ENCODE measurements around the gene MPP2.
"Not testable (repeated sequence)": the region's sequence is repeated elsewhere in the genome, so short reads cannot be mapped to it uniquely, and the experiment has no call there.

The MPP2 gene

GRCh38 chr17:43927929-43928328 lies 20.6 kb upstream of the MPP2 start:
- DNase-seq: not testable (repeated sequence)

DNA sequence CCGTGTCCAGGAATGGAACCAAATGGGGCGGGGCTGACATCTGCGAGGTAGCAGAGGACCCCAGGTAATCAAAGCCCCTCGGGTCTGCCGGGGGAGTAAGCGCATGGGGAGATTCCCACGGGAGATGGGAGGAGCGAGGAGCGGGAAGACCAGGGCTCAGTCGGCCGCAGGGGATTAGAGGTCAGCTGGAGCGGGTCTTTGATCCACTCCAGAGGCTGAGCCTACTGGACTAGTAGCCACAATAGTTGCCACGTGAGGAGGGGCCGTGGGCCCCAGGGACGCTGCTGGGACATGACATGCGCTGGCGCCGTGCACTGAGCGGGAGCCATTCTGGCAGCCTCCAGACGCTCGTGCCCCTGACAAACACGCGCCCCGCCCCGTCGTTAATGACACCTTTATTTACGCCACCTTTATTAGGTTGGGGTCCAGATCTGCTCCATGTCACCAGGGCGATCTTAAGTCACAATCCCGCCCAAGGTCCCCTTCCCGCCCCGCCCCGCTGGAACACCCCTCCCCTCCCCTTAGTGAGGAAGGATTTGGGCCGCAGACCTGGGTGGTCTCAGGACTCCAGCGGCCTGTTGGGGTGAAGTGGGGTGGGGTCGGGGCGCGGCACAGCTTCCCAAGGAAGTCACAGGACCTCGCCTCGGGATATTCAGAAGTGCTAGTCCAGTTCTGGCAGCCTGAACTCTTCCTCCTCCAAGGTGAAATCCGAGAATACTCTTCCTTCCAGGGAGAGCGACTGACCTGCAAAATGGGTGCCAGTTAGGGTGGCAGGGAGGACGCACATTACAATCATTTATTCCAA lies 19.9 kb upstream of the MPP2 start:
- DNase-seq: no peak

GRCh38 chr17:43924558-43924957 lies 17.2 kb upstream of the MPP2 start:
- DNase-seq: no peak

GRCh38 chr17:43920500-43921095 lies 13.3 kb upstream of the MPP2 start:
- no peak for DNase-seq

GRCh38 chr17:43918026-43918389 lies 10.7 kb upstream of the MPP2 start:
- no peak for DNase-seq

GRCh38 chr17:43917348-43918025 lies 10.2 kb upstream of the MPP2 start:
- DNase-seq: peak; percentile 41 to 52

- no peak for DNase-seq
These were observed 9.6 kb upstream of the MPP2 start for GRCh38 chr17:43917016-43917347.

- no peak for DNase-seq
These were observed 9.0 kb upstream of the MPP2 start for GRCh38 chr17:43916385-43916784.

GRCh38 chr17:43915559-43915958 lies 8.2 kb upstream of the MPP2 start:
- DNase-seq: no peak

- no peak for DNase-seq
These were observed 7.1 kb upstream of the MPP2 start for GRCh38 chr17:43914451-43914850.

GRCh38 chr17:43913584-43913983 lies 6.2 kb upstream of the MPP2 start:
- DNase-seq: no peak

DNA sequence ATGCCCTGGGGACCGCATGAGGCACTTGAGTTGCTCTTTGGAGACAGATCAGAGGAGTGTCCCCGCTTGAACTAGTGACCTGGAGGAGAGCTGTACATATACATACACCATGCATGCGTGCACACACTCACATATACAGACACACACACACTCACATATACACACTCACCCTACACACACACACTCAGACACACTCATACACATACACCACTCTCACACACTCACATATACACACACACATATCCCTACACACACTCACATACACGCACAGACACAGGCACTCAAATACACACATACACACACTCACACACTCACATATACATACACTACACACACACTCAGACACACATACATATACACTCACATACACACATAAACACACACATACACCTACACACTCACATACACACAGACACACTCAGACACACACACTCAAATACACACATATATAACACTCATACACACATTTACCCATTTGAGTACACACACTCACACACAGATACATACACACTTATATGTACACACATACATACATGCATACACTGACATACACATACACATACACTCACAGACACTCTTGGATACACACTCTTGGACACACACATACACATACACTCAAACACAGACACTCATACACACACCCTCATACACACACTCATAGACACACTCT lies 5.4 kb upstream of the MPP2 start:
- DNase-seq: no peak

DNA sequence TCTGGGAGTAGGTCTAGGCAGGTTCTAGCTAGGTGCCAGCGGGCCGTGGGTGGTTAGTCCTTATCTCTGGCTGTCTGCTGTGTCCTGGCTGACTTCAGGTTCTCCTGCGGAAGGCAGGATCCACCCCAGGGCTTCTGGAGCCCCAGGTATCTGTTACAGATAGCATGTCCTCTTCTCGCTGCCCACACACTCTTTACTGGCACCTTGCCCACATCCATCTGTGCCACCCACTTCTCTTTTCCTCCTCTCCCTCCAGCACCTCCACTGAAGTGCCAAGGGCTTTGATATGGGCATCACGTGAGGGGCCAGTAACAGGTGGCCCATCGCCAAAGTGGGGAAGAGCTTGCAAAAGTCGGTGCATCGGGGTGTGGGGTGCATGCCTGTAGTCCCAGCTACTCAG lies 4.6 kb upstream of the MPP2 start:
- DNase-seq: no peak

DNA sequence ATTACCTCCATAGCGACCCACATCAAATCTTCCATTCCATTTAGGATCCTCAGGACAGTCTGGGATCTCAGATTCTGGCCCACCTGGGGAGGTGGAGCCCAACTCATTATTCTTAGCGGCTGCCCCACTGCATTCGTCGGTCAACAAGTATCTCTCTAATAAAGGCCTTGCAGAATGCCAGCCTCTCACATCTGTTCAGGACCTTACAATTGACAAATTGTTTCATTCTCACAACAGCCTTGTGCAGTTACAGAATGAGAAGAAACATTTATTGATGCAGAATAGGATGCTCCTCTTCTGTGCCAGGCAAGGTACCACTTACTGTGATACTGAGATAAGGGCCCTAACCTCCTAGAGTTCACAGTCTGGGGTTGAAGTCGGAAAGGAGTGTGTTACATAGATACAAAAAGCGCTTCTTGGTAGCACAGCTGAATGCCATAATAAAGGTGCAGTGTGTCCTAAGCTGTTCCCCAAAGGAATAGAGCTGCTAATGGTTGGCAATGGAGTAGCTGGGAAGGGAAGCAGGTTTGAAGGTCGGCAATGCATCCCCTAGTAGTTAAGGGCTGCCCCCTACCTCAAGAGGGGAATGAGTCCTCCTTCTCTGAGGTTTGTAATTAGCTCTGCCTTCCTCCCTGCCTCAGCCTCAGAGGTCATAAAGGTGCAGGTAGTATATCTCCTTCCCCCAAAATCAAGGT lies 2.3 kb upstream of the MPP2 start:
- no peak for DNase-seq

DNA sequence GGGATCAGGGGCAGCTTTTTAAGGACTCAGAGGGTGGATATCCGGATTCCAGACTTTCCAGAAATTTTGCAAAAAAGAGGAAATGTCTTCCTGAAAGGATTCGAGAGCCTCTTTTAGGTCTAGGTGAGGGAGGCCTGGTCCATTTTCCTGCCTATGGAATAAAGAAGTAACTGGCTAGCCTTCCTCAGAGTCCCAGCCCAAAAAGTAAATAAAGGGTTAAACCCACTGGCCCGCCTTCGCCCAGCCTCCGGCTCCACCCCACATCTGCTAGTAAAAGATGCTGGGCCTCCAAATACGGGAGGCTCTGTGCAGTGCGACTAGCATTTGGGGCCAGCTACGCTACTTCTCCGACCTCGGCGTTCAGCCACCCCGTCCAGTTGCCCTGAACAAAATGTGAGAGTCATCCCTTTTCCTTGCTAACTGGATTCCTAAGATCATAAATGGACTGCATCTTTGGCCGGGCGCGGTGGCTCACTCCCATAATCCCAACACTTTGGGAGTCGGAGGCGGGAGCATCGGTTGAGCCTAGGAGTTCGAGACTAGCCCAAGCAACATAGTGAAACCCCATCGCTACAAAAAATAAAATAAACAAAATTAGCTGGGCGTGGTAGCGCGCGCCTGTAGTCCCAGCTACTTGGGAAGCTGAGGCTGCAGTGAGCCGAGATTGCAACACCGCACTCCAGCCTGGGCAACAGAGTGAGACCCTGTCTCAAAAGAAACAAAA lies 824 bp upstream of the MPP2 start:
- peak; percentile 49 to 61 for DNase-seq

- DNase-seq: peak; percentile 25 to 27
These were observed 348 bp downstream of the MPP2 start for GRCh38 chr17:43906951-43907424.

DNA sequence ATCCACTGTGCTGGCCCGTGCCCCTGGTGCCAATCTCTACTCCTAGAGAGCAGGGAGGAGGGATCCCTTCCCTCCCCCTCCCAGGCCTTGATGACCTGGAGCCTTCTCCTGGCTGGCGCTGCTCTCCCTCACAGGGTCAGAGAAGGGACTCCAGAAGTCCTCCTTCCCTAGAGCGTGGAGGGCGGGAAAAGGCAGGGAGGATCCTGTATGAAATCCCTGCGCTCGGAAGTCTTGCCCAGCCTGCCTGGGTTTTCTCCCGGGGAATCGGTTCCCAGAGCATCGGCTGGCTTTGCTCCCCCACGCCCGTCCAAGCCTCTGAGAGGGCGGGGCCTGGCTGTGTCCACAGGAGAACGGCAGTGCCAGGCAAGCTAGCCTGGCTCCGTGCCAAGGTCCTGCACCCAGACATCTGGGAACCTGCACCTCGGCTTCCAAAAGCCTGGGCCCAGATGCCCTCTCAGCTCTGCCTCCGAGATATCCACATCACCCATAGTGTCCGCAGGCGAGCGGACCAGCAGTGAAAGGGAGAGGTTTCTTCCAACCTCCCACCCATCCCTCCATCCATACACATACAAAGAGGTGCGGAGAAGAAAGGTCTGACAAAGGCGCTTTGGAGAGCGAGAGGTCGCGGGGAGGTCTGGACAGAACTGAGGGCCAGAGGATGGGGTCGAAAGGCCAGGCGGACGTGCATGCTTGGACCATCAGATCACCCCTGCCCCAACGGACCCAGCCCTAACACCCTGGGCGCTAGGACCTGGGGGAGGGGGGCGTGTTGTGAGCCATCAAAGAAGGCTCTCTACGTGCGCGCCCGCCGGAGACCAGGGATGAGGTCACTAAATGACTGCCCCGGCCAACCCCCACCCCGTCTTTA lies 1.1 kb downstream of the MPP2 start:
- peak; percentile 45 to 56 for DNase-seq

GRCh38 chr17:43905400-43905984 lies 1.8 kb downstream of the MPP2 start:
- no peak for DNase-seq

GRCh38 chr17:43901861-43902589 lies 5.3 kb downstream of the MPP2 start:
- no peak for DNase-seq

Data from CD4-positive, alpha-beta T cell treated with Interleukin-1 beta for 1 hour (primary cell).